ENCODE results near the gene TOMM20. TPM values are rescaled to one million over a fixed set of nuclear protein-coding genes. Genes with fewer than 3 reads are reported as not detected.
"Not testable (repeated sequence)": the region's sequence is repeated elsewhere in the genome, so short reads cannot be mapped to it uniquely, and the experiment has no call there.

Gene TOMM20
- total and polyA plus RNA-seq, 4 donors: 69.8 to 97.5 (median 77.7) TPM

GRCh38 chr1:235087906-235088305, 40.7 kb downstream of the TOMM20 start:
- no peaks in the 10 kb centered on the region for H3K27me3 ChIP-seq (ENCODE audit: control insufficient read depth in 1 of 2, insufficient read depth in 2 of 2, low read length in 1 of 2)
- no peak overlapping the region for H3K4me3 ChIP-seq (ENCODE audit: low read length in 2 of 2)
- intact Hi-C loops (cut with DNase I): no loop called here
- H3K27ac ChIP-seq (ENCODE audit: low read depth in 1 of 2, low read length in 2 of 2): no peak overlapping the region
- ATAC-seq (ENCODE audit: low FRiP score) (no peak), DNase-seq (no peak)
- no peaks in the 10 kb centered on the region for H3K36me3 ChIP-seq (ENCODE audit: control insufficient read depth in 1 of 2, insufficient read depth in 2 of 2, low read length in 1 of 2)
- 94 to 96% methylated on average over 6 of the region's 6 CpGs for WGBS, 2 donors
- peaks cover 0 to 4% of the 10 kb centered on the region in 2 donors for H3K4me1 ChIP-seq (ENCODE audit: control insufficient read depth in 1 of 2, insufficient read depth in 2 of 2, low read length in 2 of 2)
- no peaks in the 10 kb centered on the region for H3K9me3 ChIP-seq (ENCODE audit: control insufficient read depth, low read length)

- 90 to 91% methylated on average over 12 of the region's 12 CpGs for WGBS, 2 donors
- H3K4me1 ChIP-seq (ENCODE audit: control insufficient read depth in 1 of 2, insufficient read depth in 2 of 2, low read length in 2 of 2); H3K9me3 ChIP-seq (ENCODE audit: control insufficient read depth, low read length); H3K36me3 ChIP-seq (ENCODE audit: control insufficient read depth in 1 of 2, insufficient read depth in 2 of 2, low read length in 1 of 2); ATAC-seq (ENCODE audit: low FRiP score); H3K27me3 ChIP-seq (ENCODE audit: control insufficient read depth in 1 of 2, insufficient read depth in 2 of 2, low read length in 1 of 2); H3K4me3 ChIP-seq (ENCODE audit: low read length in 2 of 2); intact Hi-C loops (cut with DNase I): not testable (repeated sequence)
- peak in 1 of 2 donors; percentile 24 for DNase-seq
- H3K27ac ChIP-seq (ENCODE audit: low read depth in 1 of 2, low read length in 2 of 2): peak overlapping the region in 1 of 2 donors; percentile 17
These were observed 43.1 kb downstream of the TOMM20 start for GRCh38 chr1:235085411-235086117.

GRCh38 chr1:235080788-235081187, 47.8 kb downstream of the TOMM20 start:
- H3K4me3 ChIP-seq (ENCODE audit: low read length in 2 of 2); intact Hi-C loops (cut with DNase I); H3K27ac ChIP-seq (ENCODE audit: low read depth in 1 of 2, low read length in 2 of 2); DNase-seq; H3K27me3 ChIP-seq (ENCODE audit: control insufficient read depth in 1 of 2, insufficient read depth in 2 of 2, low read length in 1 of 2); H3K9me3 ChIP-seq (ENCODE audit: control insufficient read depth, low read length); H3K36me3 ChIP-seq (ENCODE audit: control insufficient read depth in 1 of 2, insufficient read depth in 2 of 2, low read length in 1 of 2); ATAC-seq (ENCODE audit: low FRiP score); H3K4me1 ChIP-seq (ENCODE audit: control insufficient read depth in 1 of 2, insufficient read depth in 2 of 2, low read length in 2 of 2): not testable (repeated sequence)
- WGBS, 2 donors: 92 to 99% methylated on average over 5 of the region's 5 CpGs

GRCh38 chr1:235080297-235080657, 48.4 kb downstream of the TOMM20 start:
- DNase-seq; H3K4me1 ChIP-seq (ENCODE audit: control insufficient read depth in 1 of 2, insufficient read depth in 2 of 2, low read length in 2 of 2); H3K27ac ChIP-seq (ENCODE audit: low read depth in 1 of 2, low read length in 2 of 2); H3K4me3 ChIP-seq (ENCODE audit: low read length in 2 of 2); ATAC-seq (ENCODE audit: low FRiP score); H3K9me3 ChIP-seq (ENCODE audit: control insufficient read depth, low read length); H3K27me3 ChIP-seq (ENCODE audit: control insufficient read depth in 1 of 2, insufficient read depth in 2 of 2, low read length in 1 of 2); intact Hi-C loops (cut with DNase I); H3K36me3 ChIP-seq (ENCODE audit: control insufficient read depth in 1 of 2, insufficient read depth in 2 of 2, low read length in 1 of 2): not testable (repeated sequence)
- WGBS, 2 donors: 76 to 87% methylated on average over 4 of the region's 4 CpGs

- no peak for ATAC-seq (ENCODE audit: low FRiP score)
- H3K27ac ChIP-seq (ENCODE audit: low read depth in 1 of 2, low read length in 2 of 2): peak overlapping the region in 1 of 2 donors; percentile 7
These were observed 49.0 kb downstream of the TOMM20 start for GRCh38 chr1:235079443-235080296.

GRCh38 chr1:235078480-235079381, 49.9 kb downstream of the TOMM20 start:
- peaks cover 0 to 8% of the 10 kb centered on the region in 2 donors for H3K4me1 ChIP-seq (ENCODE audit: control insufficient read depth in 1 of 2, insufficient read depth in 2 of 2, low read length in 2 of 2)
- no peak for DNase-seq
- H3K9me3 ChIP-seq (ENCODE audit: control insufficient read depth, low read length): no peaks in the 10 kb centered on the region
- WGBS, 2 donors: 50% methylated on average over 9 of the region's 9 CpGs
- no peak for ATAC-seq (ENCODE audit: low FRiP score)
- intact Hi-C loops (cut with DNase I): loop anchor here (2.0 to 5.0 kb wide), 6 partner anchors 96 to 466 kb away; partner anchors contain the start of gene IRF2BP2 (in 1 of the 2)
- H3K27me3 ChIP-seq (ENCODE audit: control insufficient read depth in 1 of 2, insufficient read depth in 2 of 2, low read length in 1 of 2): no peaks in the 10 kb centered on the region
- no peaks in the 10 kb centered on the region for H3K36me3 ChIP-seq (ENCODE audit: control insufficient read depth in 1 of 2, insufficient read depth in 2 of 2, low read length in 1 of 2)
- no peak overlapping the region for H3K4me3 ChIP-seq (ENCODE audit: low read length in 2 of 2)
- peak overlapping the region in 1 of 2 donors; percentile 16 for H3K27ac ChIP-seq (ENCODE audit: low read depth in 1 of 2, low read length in 2 of 2)

More at GRCh38 chr1:235079443-235080296, 49.0 kb downstream of the TOMM20 start:
- intact Hi-C loops (cut with DNase I): loop anchor here (2.0 to 5.0 kb wide), 6 partner anchors 97 to 467 kb away; partner anchors contain the start of gene IRF2BP2 (in 1 of the 2)
- no peak overlapping the region for H3K4me3 ChIP-seq (ENCODE audit: low read length in 2 of 2)
- DNase-seq: peak in 1 of 2 donors; percentile 45
- WGBS, 2 donors: 75 to 79% methylated on average over 8 of the region's 8 CpGs
- peaks cover 0 to 8% of the 10 kb centered on the region in 2 donors for H3K4me1 ChIP-seq (ENCODE audit: control insufficient read depth in 1 of 2, insufficient read depth in 2 of 2, low read length in 2 of 2)
- no peaks in the 10 kb centered on the region for H3K36me3 ChIP-seq (ENCODE audit: control insufficient read depth in 1 of 2, insufficient read depth in 2 of 2, low read length in 1 of 2)
- no peaks in the 10 kb centered on the region for H3K27me3 ChIP-seq (ENCODE audit: control insufficient read depth in 1 of 2, insufficient read depth in 2 of 2, low read length in 1 of 2)
- H3K9me3 ChIP-seq (ENCODE audit: control insufficient read depth, low read length): no peaks in the 10 kb centered on the region

GRCh38 chr1:235077571-235078479, 50.8 kb downstream of the TOMM20 start:
- H3K27me3 ChIP-seq (ENCODE audit: control insufficient read depth in 1 of 2, insufficient read depth in 2 of 2, low read length in 1 of 2): no peaks in the 10 kb centered on the region
- peak overlapping the region; percentile 32 to 70 for H3K27ac ChIP-seq (ENCODE audit: low read depth in 1 of 2, low read length in 2 of 2)
- intact Hi-C loops (cut with DNase I): loop anchor here (2.0 to 5.0 kb wide), 6 partner anchors 96 to 466 kb away; partner anchors contain the start of gene IRF2BP2 (in 1 of the 2)
- ATAC-seq (ENCODE audit: low FRiP score) (no peak), DNase-seq (peak in 1 of 2 donors; percentile 61)
- no peak overlapping the region for H3K4me3 ChIP-seq (ENCODE audit: low read length in 2 of 2)
- WGBS, 2 donors: 77 to 79% methylated on average over 15 of the region's 15 CpGs
- H3K9me3 ChIP-seq (ENCODE audit: control insufficient read depth, low read length): no peaks in the 10 kb centered on the region
- no peaks in the 10 kb centered on the region for H3K36me3 ChIP-seq (ENCODE audit: control insufficient read depth in 1 of 2, insufficient read depth in 2 of 2, low read length in 1 of 2)
- peaks cover 0 to 5% of the 10 kb centered on the region in 2 donors for H3K4me1 ChIP-seq (ENCODE audit: control insufficient read depth in 1 of 2, insufficient read depth in 2 of 2, low read length in 2 of 2)

All from aorta (tissue), 5 donors.